Measurements from ENCODE around the gene KCNIP4.

Gene KCNIP4

DNA sequence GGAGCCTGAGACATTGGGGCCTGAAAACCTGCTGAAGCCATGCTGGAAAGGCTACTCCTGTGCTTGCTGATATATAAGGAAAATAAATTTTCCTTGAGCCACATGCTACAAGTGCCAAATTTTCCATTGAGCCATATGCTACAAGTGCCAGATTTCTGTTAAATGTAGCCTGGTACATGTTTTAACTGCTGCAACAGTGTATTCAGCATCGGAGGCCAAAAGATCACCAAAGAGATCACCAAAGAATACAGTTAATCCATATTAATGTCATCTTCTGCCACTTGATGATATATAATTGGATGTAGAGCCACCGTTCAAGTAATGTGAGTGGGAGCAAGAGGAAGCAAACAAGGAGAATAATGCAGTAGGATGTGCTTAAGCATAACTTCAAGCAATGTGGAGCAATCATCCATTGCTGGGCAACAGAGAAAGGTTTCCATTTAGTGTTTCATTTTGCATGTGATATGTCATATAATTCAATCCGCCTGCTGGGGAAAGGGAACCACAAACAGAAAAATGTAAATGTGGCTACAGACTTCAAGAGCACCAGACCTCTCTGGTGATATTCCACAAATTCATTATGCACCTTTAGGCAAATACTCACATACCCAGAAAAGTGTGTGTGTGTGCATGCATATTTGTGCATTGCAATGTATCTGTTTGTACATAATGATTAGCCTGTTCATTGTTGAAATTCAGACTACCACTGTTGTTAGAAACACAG lies 295.9 kb downstream of the KCNIP4 start:
- ChIA-PET POLR2A (no interaction called here), CTCF (no interaction called here)
- TF ChIP-seq LEF1 (IDR thresholded peaks at IDR 0.05; ENCODE audit: borderline replicate concordance) (no peak), FOXK2 (IDR thresholded peaks at IDR 0.05) (no peak), HDGF (IDR thresholded peaks at IDR 0.05; ENCODE audit: borderline replicate concordance) (no peak), ZNF384 (IDR thresholded peaks at IDR 0.05) (no peak), ARNT (IDR thresholded peaks at IDR 0.05) (no peak), ELF4 (IDR thresholded peaks at IDR 0.05) (no peak)
- TF ChIP-seq, protein P1, sequence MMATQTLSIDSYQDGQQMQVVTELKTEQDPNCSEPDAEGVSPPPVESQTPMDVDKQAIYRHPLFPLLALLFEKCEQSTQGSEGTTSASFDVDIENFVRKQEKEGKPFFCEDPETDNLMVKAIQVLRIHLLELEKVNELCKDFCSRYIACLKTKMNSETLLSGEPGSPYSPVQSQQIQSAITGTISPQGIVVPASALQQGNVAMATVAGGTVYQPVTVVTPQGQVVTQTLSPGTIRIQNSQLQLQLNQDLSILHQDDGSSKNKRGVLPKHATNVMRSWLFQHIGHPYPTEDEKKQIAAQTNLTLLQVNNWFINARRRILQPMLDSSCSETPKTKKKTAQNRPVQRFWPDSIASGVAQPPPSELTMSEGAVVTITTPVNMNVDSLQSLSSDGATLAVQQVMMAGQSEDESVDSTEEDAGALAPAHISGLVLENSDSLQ (IDR thresholded peaks at IDR 0.05), result no peak
- no peak for DNase-seq (ENCODE audit: extremely low spot score)

DNA sequence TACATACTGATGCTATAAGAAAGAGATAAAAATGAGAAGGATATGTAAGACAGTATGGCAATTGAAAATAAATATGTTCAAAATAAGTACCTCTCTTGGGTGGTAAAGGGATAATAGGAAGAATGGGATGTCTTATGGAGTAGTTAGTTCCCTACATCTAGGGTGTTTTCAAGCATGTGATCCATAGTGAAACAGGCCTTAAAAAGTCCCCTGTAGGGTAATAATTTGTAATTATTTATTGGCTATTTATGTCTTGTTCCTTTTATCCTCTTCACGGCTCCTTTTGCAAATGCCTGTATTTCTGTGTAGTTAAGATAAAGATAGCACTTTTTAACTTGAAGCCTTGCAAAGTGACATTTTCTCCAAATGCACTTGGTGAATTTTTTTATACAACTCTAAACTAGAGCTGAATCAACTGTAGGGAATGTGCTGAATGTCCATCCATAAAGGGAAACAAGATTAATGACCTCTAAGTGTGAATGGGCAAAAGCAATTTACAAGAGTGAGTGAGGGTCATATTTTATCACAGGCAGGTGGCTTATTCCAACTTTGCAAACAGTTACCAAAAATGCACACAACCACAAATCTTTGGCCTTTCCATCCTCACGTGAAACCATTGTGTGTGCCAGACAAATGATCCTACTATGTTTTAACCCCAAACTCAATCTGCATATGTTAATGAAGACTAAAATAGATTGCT lies 299.0 kb downstream of the KCNIP4 start:
- CTCF ChIA-PET, result no interaction called here
- no peak for DNase-seq (ENCODE audit: extremely low spot score)
- TF ChIP-seq SP1 (IDR thresholded peaks at IDR 0.05), result no peak
- no peak for TF ChIP-seq CTBP1 (IDR thresholded peaks at IDR 0.05; ENCODE audit: borderline replicate concordance)
- TF ChIP-seq ZNF384 (IDR thresholded peaks at IDR 0.05), result no peak
- no peak for TF ChIP-seq LEF1 (IDR thresholded peaks at IDR 0.05; ENCODE audit: borderline replicate concordance)
- TF ChIP-seq NFRKB (IDR thresholded peaks at IDR 0.05), result no peak
- TF ChIP-seq HDGF (IDR thresholded peaks at IDR 0.05; ENCODE audit: borderline replicate concordance), result no peak
- no peak for TF ChIP-seq ELF4 (IDR thresholded peaks at IDR 0.05)
- TF ChIP-seq TARDBP (IDR thresholded peaks at IDR 0.05), result no peak
- TF ChIP-seq FOXA1 (IDR thresholded peaks at IDR 0.05), result no peak
- TF ChIP-seq FOXM1 (IDR thresholded peaks at IDR 0.05; ENCODE audit: borderline replicate concordance), result no peak
- no peak for TF ChIP-seq L3MBTL2 (conservative IDR thresholded peaks at IDR 0.05)

DNA sequence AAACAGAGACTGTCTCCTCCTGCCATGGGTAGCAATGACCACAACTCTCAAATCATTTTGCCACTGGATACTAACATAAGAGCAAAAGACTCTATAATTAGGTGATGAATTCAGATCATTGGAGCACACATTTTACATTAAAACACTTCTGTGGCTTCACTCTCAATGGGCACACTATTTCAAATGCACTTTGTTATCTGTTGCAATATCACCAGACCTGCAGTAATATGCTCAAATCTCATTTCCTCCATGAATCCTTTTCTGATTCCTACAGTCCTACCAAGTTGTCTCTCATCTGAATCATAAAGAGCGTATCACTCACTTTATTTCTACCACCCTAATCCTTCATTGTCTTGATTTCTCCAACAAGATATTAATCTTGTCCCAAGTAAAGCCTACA lies 302.8 kb downstream of the KCNIP4 start:
- CTCF ChIA-PET, result no interaction called here
- POLR2A ChIA-PET, result no interaction called here
- TF ChIP-seq TARDBP (IDR thresholded peaks at IDR 0.05) (no peak), FOXK2 (IDR thresholded peaks at IDR 0.05) (no peak), SP1 (IDR thresholded peaks at IDR 0.05) (no peak), FOXM1 (IDR thresholded peaks at IDR 0.05; ENCODE audit: borderline replicate concordance) (no peak), BHLHE40 (IDR thresholded peaks at IDR 0.05; ENCODE audit: borderline replicate concordance) (no peak)
- TF ChIP-seq, protein P1 (IDR thresholded peaks at IDR 0.05), result no peak
- no peak for DNase-seq (ENCODE audit: extremely low spot score)

More for the DNA sequence above, 299.0 kb downstream of the KCNIP4 start:
- POLR2A ChIA-PET, result no interaction called here

DNA sequence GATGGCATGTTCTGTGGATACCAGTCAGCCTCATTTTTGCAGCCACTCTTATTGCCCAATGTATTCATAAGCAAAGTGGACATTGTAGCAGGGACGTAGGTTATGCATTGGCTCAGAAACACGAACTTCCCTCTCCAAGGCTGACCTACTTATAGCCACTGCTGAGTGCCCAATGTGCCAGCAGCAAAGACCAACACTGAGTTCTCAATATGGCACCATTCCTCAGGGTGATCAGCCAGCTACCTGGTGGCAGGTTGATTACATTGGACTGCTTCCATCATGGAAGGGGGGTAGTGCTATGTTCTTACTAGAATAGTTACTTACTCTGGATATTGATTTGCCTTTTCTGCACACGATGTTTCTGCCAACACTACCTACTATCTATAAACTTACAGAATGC lies 306.9 kb downstream of the KCNIP4 start:
- ChIA-PET CTCF (no interaction called here), POLR2A (no interaction called here)
- TF ChIP-seq BHLHE40 (IDR thresholded peaks at IDR 0.05; ENCODE audit: borderline replicate concordance) (no peak), LEF1 (IDR thresholded peaks at IDR 0.05; ENCODE audit: borderline replicate concordance) (no peak), CTBP1 (IDR thresholded peaks at IDR 0.05; ENCODE audit: borderline replicate concordance) (no peak), HDGF (IDR thresholded peaks at IDR 0.05; ENCODE audit: borderline replicate concordance) (no peak), SUZ12 (IDR thresholded peaks at IDR 0.05) (no peak), NFRKB (IDR thresholded peaks at IDR 0.05) (no peak), TARDBP (IDR thresholded peaks at IDR 0.05) (no peak), ARNT (IDR thresholded peaks at IDR 0.05) (no peak)
- no peak for DNase-seq (ENCODE audit: extremely low spot score)

DNA sequence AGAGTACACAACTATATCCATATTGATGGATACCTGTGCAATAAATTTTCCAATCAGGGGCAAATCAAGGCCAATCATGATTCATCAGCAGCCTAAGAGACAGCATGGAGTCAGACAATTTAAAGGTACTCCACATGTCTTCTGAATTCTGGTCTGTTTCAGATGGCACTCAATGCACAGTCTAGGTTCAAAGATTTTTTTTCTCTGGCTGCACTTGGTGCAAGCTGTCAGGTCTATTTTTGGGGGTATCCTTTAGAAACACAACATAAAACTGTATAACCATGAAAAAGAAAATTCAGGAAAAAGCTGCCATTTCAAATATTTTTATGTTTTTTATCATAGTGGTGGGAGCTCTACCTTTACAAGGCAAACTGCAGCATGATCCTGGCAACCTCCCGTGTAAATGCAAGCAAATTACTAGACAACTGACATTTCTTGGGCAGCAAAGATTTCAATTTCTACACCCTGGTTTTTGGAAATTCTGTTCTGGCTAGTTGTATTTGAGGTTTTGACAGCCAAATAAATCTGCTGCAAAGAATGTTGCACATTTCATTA lies 310.3 kb downstream of the KCNIP4 start:
- CTCF ChIA-PET, result no interaction called here
- DNase-seq (ENCODE audit: extremely low spot score), result no peak
- TF ChIP-seq FOXM1 (IDR thresholded peaks at IDR 0.05; ENCODE audit: borderline replicate concordance) (no peak), L3MBTL2 (conservative IDR thresholded peaks at IDR 0.05) (no peak), LEF1 (IDR thresholded peaks at IDR 0.05; ENCODE audit: borderline replicate concordance) (no peak), HDGF (IDR thresholded peaks at IDR 0.05; ENCODE audit: borderline replicate concordance) (no peak), BHLHE40 (IDR thresholded peaks at IDR 0.05; ENCODE audit: borderline replicate concordance) (no peak), SP1 (IDR thresholded peaks at IDR 0.05) (no peak)
- POLR2A ChIA-PET, result no interaction called here

DNA sequence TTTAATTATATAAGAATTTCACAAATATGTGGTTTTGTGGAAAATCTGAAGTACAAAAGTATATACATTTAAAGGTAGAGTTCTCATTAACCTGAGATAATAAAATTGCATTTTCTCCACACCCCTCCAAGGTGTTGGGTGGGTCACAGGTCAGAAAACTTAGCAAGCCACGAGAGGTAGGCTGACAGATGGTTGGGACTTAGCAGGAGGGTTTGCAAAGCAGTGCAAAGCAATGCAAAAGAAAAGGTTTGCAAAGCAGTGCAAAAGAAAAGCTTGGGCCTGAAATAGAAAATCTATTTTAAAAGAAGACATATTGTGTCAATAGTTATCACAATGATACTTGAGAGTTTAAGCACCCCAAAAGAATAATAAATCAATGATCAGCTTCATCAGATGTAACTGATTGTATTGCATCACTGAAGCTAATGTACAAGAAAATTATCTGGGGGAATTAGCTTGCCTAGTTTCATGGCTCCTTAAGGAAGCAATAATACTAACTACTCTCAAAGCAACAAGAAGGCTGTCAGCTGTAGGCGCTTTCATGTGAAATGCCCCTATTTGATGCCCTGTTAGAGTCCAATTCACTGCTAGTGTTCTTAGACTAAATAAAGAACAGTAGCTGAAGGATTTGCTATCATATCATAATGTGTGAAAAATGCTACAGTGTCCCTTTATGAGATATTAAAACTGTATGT lies 319.5 kb downstream of the KCNIP4 start:
- no peak for TF ChIP-seq L3MBTL2 (conservative IDR thresholded peaks at IDR 0.05)
- no peak for TF ChIP-seq SP1 (IDR thresholded peaks at IDR 0.05)
- TF ChIP-seq HDGF (IDR thresholded peaks at IDR 0.05; ENCODE audit: borderline replicate concordance), result no peak
- no peak for TF ChIP-seq FOXA1 (IDR thresholded peaks at IDR 0.05)
- TF ChIP-seq FOXK2 (IDR thresholded peaks at IDR 0.05), result no peak
- TF ChIP-seq NFRKB (IDR thresholded peaks at IDR 0.05), result no peak
- TF ChIP-seq TARDBP (IDR thresholded peaks at IDR 0.05), result no peak
- TF ChIP-seq CTBP1 (IDR thresholded peaks at IDR 0.05; ENCODE audit: borderline replicate concordance), result no peak
- TF ChIP-seq ZNF384 (IDR thresholded peaks at IDR 0.05), result no peak
- TF ChIP-seq FOXM1 (IDR thresholded peaks at IDR 0.05; ENCODE audit: borderline replicate concordance), result no peak
- TF ChIP-seq BHLHE40 (IDR thresholded peaks at IDR 0.05; ENCODE audit: borderline replicate concordance), result no peak
- TF ChIP-seq ARNT (IDR thresholded peaks at IDR 0.05), result no peak
- TF ChIP-seq, protein P1 (IDR thresholded peaks at IDR 0.05), result no peak
- TF ChIP-seq SUZ12 (IDR thresholded peaks at IDR 0.05), result no peak
- no peak for TF ChIP-seq ELF4 (IDR thresholded peaks at IDR 0.05)
- no peak for TF ChIP-seq LEF1 (IDR thresholded peaks at IDR 0.05; ENCODE audit: borderline replicate concordance)
- CTCF ChIA-PET, result no interaction called here
- no peak for DNase-seq (ENCODE audit: extremely low spot score)
- POLR2A ChIA-PET, result no interaction called here

Data from HEK293T (cell line).